GM12878 (cell line): Measurements from ENCODE around the gene SNRPF. TPM values are rescaled to one million over a fixed set of nuclear protein-coding genes. Genes with fewer than 3 reads are reported as not detected.

ENCODE experiments used
- ATAC-seq: fragments of 200-7000 bp; cut with Tn5 transposase; 3 replicates; pipeline ENCODE4 v1.9.1; 2020; ENCODE audit warnings: mild to moderate bottlenecking, moderate library complexity
- BruUV-seq: library from RNA; stranded (reverse); fragments of 400-500 nt; replicated peaks from 2 replicates; lab custom pipeline; 2021; lab: Mats Ljungman, UMichigan
- CTCF ChIA-PET: fragments of 300-600 bp; sonication (Branson Sonifier 250); formaldehyde crosslinking; extraction: SDS; loops from one replicate; lab custom pipeline; 2021; ENCODE audit warnings: inconsistent platforms; lab: Yijun Ruan, JAX
- POLR2A ChIA-PET: fragments of 350-600 bp; formaldehyde crosslinking; extraction: SDS; loops from one replicate; lab custom pipeline; 2021; ENCODE audit warnings: inconsistent platforms; lab: Charles Lee
- RAD21 ChIA-PET: fragments of 300-600 bp; sonication (Branson Sonifier 250); formaldehyde crosslinking; loops from one replicate; lab custom pipeline; 2023; ENCODE audit warnings: antibody characterized with exemption; ENCODE audit not compliant: unreplicated experiment; lab: Charles Lee
- SMC1A ChIA-PET: fragments of 300-600 bp; sonication (Branson Sonifier 250); formaldehyde crosslinking; loops from one replicate; lab custom pipeline; 2023; ENCODE audit not compliant: unreplicated experiment, uncharacterized antibody; lab: Charles Lee
- DNase-seq: peaks from one replicate; pipeline ENCODE4 v3.0.0-alpha.2; 2011; ENCODE audit warnings: low read depth, low spot score
- FAIRE-seq: peaks from 3 replicates; lab custom pipeline; 2011; peaks lifted over from hg19 to GRCh38; lab: Jason Lieb, UNC
- H2AFZ ChIP-seq: 2 replicates; pipeline ENCODE4 v1.6.0; 2011; ENCODE audit warnings: low read depth, low read length, control low read depth; ENCODE audit not compliant: control insufficient read depth
- H3K27ac ChIP-seq: 2 replicates; pipeline ENCODE4 v1.5.1; 2011; ENCODE audit warnings: control low read depth; ENCODE audit not compliant: control insufficient read depth, insufficient read depth
- H3K27me3 ChIP-seq, 2 experiments: replicated peaks in 1 of 2; 2 replicates each; pipeline versions ENCODE4 v1.6.0 to v1.6.1; 2011; ENCODE audit warnings: low read length in 1 of 2; ENCODE audit not compliant: control insufficient read depth in 2 of 2, insufficient read depth in 2 of 2
- H3K36me3 ChIP-seq, 2 experiments: 2 replicates each; pipeline ENCODE4 v1.5.1; 2011; ENCODE audit warnings: low read length in 1 of 2; ENCODE audit not compliant: control insufficient read depth in 2 of 2, insufficient read depth in 2 of 2
- H3K4me1 ChIP-seq: 2 replicates; pipeline ENCODE4 v1.6.1; 2011; ENCODE audit warnings: mild to moderate bottlenecking, low read length, moderate library complexity, mixed read lengths; ENCODE audit not compliant: control insufficient read depth, insufficient read depth
- H3K4me2 ChIP-seq: 2 replicates; pipeline ENCODE4 v1.6.0; 2011; ENCODE audit warnings: control low read depth; ENCODE audit not compliant: control insufficient read depth, insufficient read depth
- H3K4me3 ChIP-seq: fragments of 200-600 bp; sonication (generic); 2 replicates; pipeline ENCODE4 v1.5.1; 2016
- H3K79me2 ChIP-seq: 2 replicates; pipeline ENCODE4 v1.6.0; 2011; ENCODE audit warnings: low read length; ENCODE audit not compliant: control insufficient read depth, insufficient read depth
- H3K9ac ChIP-seq: 2 replicates; pipeline ENCODE4 v1.8.0; 2011; ENCODE audit warnings: low read length, control low read depth, mixed read lengths; ENCODE audit not compliant: control insufficient read depth, insufficient read depth
- H3K9me3 ChIP-seq: replicated peaks from 3 replicates; pipeline ENCODE4 v1.5.1; 2011; ENCODE audit warnings: mild to moderate bottlenecking, low read length; ENCODE audit not compliant: control insufficient read depth, insufficient read depth
- H4K20me1 ChIP-seq: 2 replicates; pipeline ENCODE4 v1.6.0; 2011; ENCODE audit not compliant: control insufficient read depth, insufficient read depth
- E2F8 ChIP-seq: fragments of 450-650 bp; IDR thresholded peaks from 2 replicates; pipeline ENCODE4 v1.6.1; 2018; ENCODE audit warnings: mild to moderate bottlenecking, low read depth, moderate library complexity; ENCODE audit not compliant: partially characterized antibody
- EZH2 ChIP-seq: IDR thresholded peaks from 2 replicates; pipeline ENCODE4 v1.6.1; 2012; ENCODE audit warnings: low read depth, mild to moderate bottlenecking, control low read depth, inconsistent platforms, low read length, borderline replicate concordance; ENCODE audit not compliant: control insufficient read depth
- FOXK2 ChIP-seq: fragments of 450-650 bp; IDR thresholded peaks from 2 replicates; pipeline ENCODE4 v1.6.1; 2017; ENCODE audit warnings: mild to moderate bottlenecking, moderate library complexity
- GATAD2B ChIP-seq: fragments of 450-650 bp; conservative IDR thresholded peaks from 2 replicates; pipeline ENCODE4 v1.6.1; 2017; ENCODE audit warnings: low read depth, mild to moderate bottlenecking, moderate library complexity
- HDAC6 ChIP-seq: fragments of 200-600 bp; sonication (generic); IDR thresholded peaks from one replicate; pipeline ENCODE4 v1.8.0; 2017; ENCODE audit warnings: antibody characterized with exemption; ENCODE audit not compliant: unreplicated experiment
- JUND ChIP-seq: IDR thresholded peaks from 2 replicates; pipeline ENCODE4 v1.6.1; 2012; ENCODE audit warnings: low read depth, mild to moderate bottlenecking, low read length, improper control_type of control experiment, moderate library complexity
- PAX8 ChIP-seq: fragments of 450-650 bp; IDR thresholded peaks from 2 replicates; pipeline ENCODE4 v1.6.1; 2017; ENCODE audit warnings: mild to moderate bottlenecking, moderate library complexity
- RCOR1 ChIP-seq: conservative IDR thresholded peaks from 2 replicates; pipeline ENCODE4 v1.6.1; 2012; ENCODE audit warnings: low read depth, low read length, improper control_type of control experiment
- RFX5 ChIP-seq: IDR thresholded peaks from 2 replicates; pipeline ENCODE4 v1.6.1; 2011; ENCODE audit warnings: low read depth, low read length, improper control_type of control experiment
- SMAD1 ChIP-seq: fragments of 450-650 bp; IDR thresholded peaks from 2 replicates; pipeline ENCODE4 v1.6.1; 2018; ENCODE audit warnings: mild to moderate bottlenecking, low read depth; ENCODE audit not compliant: partially characterized antibody
- SUZ12 ChIP-seq: fragments of 200-600 bp; sonication (generic); IDR thresholded peaks from one replicate; pipeline ENCODE4 v1.6.1; 2018; ENCODE audit warnings: antibody characterized with exemption, mild to moderate bottlenecking; ENCODE audit not compliant: unreplicated experiment
- USF1 ChIP-seq: IDR thresholded peaks from 2 replicates; pipeline ENCODE4 v1.6.1; 2011; ENCODE audit warnings: borderline replicate concordance, low read depth, mild to moderate bottlenecking, moderate library complexity, mixed read lengths, low read length; ENCODE audit not compliant: insufficient read depth; ENCODE audit errors: extremely low read length
- ZNF687 ChIP-seq: fragments of 450-650 bp; IDR thresholded peaks from 2 replicates; pipeline ENCODE4 v1.6.1; 2017; ENCODE audit warnings: mild to moderate bottlenecking, moderate library complexity
- WGBS: methylation state at CpG from one replicate; pipeline ENCODE4 v1.1.6; 2016; ENCODE audit warnings: low lambda C conversion rate; ENCODE audit not compliant: insufficient replicate concordance, insufficient coverage; ENCODE audit errors: missing lambda C conversion rate; 5-methylcytosine and 5-hydroxymethylcytosine counted together
- in situ Hi-C: fragments of 300-500 bp; cut with MboI; formaldehyde crosslinking; loops from 9 replicates; pipeline ENCODE4 v1.14.3; 2018; ENCODE audit warnings: mixed read lengths
- intact Hi-C: fragments of 100-400 bp; cut with micrococcal nuclease; formaldehyde crosslinking; loops from one replicate; pipeline ENCODE4 v1.14.2; 2022; ENCODE audit not compliant: unreplicated experiment
- polyA plus RNA-seq, 11 experiments: library from polyadenylated mRNA; depleted of rRNA in 4 of 11; unstranded in 6 of 11; stranded (reverse) in 5 of 11; fragments of >200 nt; fragmentation: Nextera tagmentation in 4 of 11; fragmentation: Illumina TruSeq in 1 of 11; extraction: Ambion mirVana in 4 of 11; extraction: Trizol in 1 of 11; gene quantifications; 1 replicate in 1 of 11; 2 replicates in 10 of 11; pipeline versions ENCODE4 v1.2.1 to v1.2.3, GENCODE V29; 2011 to 2016; ENCODE audit warnings: inconsistent platforms in 2 of 11, missing spikeins in 2 of 11, low read depth in 1 of 11
- total RNA-seq, 4 experiments: library from RNA; depleted of rRNA in 3 of 4; stranded (reverse); fragments of >200 nt in 3 of 4; fragmentation: Illumina TruSeq in 1 of 4; extraction: Trizol in 1 of 4; gene quantifications; 2 replicates each; pipeline versions ENCODE4 v1.2.1 to v1.2.3, GENCODE V29; 2013 to 2021

Gene SNRPF
- total and polyA plus RNA-seq, 10 of the 15 experiments (the other 5 are each of a cell fraction or from before 2014, with no cell fraction given): 36.5 to 204 (median 77.9) TPM

DNA sequence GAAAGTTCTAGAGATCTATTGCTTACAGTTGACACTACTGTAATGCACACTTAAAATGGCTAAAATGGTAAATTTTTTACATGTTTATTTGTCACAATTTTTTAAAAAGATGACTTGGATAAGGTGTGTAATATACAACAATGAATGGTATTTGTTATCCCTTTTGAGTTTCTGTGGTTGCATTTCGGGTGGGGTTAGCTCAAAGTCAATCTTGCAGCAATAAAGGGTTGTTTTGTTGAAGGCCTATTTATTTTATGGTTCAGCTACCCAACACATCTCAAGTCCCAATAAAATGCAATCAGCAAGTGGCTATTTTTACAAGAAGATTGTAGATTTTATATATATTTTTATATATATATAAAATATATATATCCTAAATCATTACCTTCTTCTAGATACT lies 22.1 kb downstream of the SNRPF start (continued):
- TF ChIP-seq ZNF687: no peak
- TF ChIP-seq PAX8: no peak
- TF ChIP-seq RFX5: no peak
- TF ChIP-seq SMAD1: no peak
- no peak for TF ChIP-seq HDAC6
- TF ChIP-seq JUND: no peak
- TF ChIP-seq, all 136 proteins: peak for 0

DNA sequence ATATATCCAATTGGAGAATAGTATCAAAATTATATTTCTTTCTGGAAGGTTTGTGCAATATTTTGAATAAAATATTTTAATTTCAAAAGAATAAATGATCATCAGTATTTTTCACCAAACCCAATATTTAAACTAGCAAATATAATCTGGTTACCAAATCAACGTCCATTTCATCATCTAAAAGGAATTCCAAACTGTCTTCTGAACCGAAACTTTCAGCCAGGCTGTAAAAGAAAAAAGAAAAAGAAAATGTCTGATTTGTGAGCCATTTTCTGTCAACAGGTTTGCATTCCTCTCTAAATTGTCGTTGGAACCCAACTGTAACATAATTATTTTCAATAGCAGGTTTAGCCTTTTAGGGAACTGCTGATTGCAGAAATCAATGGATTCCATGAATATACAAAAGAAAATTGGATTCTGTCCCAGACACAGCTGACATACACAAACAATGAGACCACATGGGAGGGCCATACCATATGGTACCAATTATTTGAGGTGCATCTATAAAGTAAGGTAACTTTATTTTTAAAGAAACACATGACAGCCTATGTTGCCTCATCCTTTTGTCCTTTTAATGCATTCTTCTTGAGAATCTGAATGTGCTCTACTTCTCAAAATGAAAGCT lies 22.7 kb downstream of the SNRPF start:
- intact Hi-C loops (no loop called here), in situ Hi-C loops (no loop called here)
- POLR2A ChIA-PET: no interaction called here
- no peak for TF ChIP-seq SUZ12
- no peak for TF ChIP-seq USF1
- no peak for TF ChIP-seq E2F8
- TF ChIP-seq RCOR1: no peak
- no peak for TF ChIP-seq EZH2
- TF ChIP-seq FOXK2: no peak
- no peak for TF ChIP-seq GATAD2B

More for the DNA sequence above, 22.7 kb downstream of the SNRPF start:
- Histone ChIP-seq H3K4me2 (no peak overlapping the region), H3K79me2 (no peaks in the 10 kb centered on the region), H3K27ac (no peak overlapping the region), H3K4me1 (no peaks in the 10 kb centered on the region), H4K20me1 (no peaks in the 10 kb centered on the region), H3K27me3 (no peaks in the 10 kb centered on the region), H3K4me3 (no peak overlapping the region), H2AFZ (no peak overlapping the region), H3K9me3 (no peaks in the 10 kb centered on the region), H3K36me3 (no peaks in the 10 kb centered on the region), H3K9ac (no peak overlapping the region)
- CTCF ChIA-PET: no interaction called here
- SMC1A ChIA-PET: no interaction called here
- ATAC-seq (no peak), DNase-seq (no peak), FAIRE-seq (no peak)
- 51% methylated on average over 3 of the region's 3 CpGs for WGBS
- BruUV-seq: no TSS peak
- RAD21 ChIA-PET: no interaction called here
